ENCODE data around the gene CHST7.

CHST7 gene

GRCh38 chrX:46610070-46610658 is 36.6 kb downstream of the CHST7 start:
- no peak for DNase-seq

- DNase-seq, result no peak
Observed at GRCh38 chrX:46611658-46612362, 38.2 kb downstream of the CHST7 start.

DNA sequence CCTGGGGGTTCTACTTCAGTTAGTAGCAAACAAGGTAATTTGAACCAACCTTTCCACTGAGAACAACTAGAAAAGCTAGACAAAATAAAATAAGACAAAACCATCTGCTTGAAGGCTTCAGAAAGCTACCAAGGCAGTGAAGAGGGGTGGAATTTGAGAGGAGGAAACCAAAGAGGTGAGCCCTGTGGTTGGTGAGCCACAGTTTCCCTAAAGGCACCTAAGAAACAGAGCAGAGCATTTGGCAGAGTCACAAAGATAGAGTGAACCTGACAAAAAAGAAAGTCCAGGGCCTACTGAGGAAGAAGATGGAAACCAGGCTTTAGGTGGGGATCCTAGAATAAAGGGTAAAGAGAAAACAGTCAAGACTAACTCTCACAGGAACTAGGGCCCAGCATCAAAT is 44.3 kb downstream of the CHST7 start:
- DNase-seq, result no peak

- no peak for DNase-seq
Observed at GRCh38 chrX:46618947-46619346, 45.4 kb downstream of the CHST7 start.

DNA sequence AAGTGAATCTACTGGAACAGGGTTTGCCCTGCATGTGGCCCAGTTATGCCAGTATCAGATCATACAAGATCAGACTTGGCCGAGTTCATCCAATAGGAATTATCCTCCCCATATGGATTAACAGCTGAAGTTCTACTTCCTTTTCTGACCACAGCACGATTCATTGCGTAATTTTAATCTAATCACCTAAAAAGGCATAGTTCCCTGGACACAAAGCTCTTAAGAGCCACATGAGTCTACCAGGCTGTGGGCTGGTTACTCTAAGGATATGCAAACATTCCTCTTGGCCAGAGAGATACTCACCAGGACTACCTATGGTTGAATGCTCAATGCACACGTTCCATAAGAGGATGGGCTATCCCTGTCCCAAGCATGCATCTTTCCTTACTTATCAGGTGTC is 46.9 kb downstream of the CHST7 start:
- no peak for DNase-seq

GRCh38 chrX:46621572-46621971 is 48.0 kb downstream of the CHST7 start:
- no peak for DNase-seq

- DNase-seq, result no peak
Observed at GRCh38 chrX:46624090-46624786, 50.7 kb downstream of the CHST7 start.

DNA sequence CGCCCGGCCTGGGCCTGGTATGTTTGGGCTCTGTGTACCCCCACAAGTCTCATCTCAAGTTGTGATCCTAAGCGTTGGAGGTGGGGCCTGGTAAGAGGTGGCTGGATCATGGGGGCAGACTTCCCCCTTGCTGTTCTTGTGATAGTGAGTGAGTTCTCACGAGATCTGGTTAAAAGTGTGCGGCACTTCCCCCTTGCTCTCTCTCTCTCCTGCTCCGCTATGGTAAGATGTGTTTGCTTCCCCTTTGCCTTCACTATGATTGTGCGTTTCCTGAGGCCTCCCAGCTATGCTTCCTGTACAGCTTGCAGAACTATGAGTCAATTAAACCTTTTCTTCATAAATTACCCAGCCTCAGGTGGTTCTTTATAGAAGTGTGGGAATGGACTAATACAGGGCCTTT is 53.0 kb downstream of the CHST7 start:
- DNase-seq, result peak; percentile 76

GRCh38 chrX:46627062-46627461 is 53.5 kb downstream of the CHST7 start:
- peak; percentile 39 for DNase-seq

GRCh38 chrX:46627711-46628419 is 54.3 kb downstream of the CHST7 start:
- peak; percentile 55 for DNase-seq

DNA sequence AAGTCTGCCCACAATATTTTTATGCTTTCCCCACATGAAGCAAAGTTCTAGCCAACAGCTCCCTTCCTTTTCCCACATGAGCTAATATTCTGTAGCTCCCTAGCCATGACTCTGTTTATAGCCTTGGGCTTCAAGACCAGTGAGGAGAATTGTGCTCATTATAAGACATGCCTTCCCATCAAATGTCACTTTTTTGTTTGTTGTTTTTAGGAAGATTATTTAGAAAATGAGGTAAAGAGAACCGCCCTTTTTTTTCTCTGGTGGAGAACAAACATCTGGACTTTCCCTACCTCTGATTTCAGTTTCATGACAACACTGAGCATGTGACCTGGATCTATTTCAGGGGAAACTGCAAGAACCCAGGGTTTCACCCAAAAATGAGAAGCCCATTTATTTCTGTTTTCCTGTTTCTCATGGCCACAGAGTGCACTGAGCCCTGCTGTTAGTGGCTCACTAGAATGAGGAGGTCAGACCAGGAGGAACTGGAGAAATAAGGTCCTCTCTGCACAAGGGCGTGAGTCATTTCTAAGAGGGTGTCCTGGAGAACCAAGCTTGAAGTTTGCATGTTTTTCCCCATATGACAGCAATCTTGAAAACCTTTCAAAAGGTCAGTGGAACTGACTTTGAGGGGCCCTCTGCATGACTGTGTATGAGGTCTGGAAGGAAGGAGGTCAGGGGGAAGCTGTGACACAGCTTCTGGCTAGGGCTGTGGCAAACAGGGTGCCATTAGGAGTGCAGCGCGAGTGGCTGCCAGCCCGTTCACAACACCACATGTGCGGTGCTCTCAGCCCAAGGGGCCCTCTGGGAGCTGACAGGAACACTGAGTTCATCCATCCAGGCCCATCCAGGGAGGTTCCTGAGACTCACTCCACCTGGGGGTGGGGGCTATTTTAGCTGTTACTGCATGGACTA is 55.2 kb downstream of the CHST7 start:
- peak; percentile 91 for DNase-seq

- no peak for DNase-seq
Observed at GRCh38 chrX:46630141-46630540, 56.6 kb downstream of the CHST7 start.

- no peak for DNase-seq
Observed at GRCh38 chrX:46634577-46634976, 61.0 kb downstream of the CHST7 start.

DNA sequence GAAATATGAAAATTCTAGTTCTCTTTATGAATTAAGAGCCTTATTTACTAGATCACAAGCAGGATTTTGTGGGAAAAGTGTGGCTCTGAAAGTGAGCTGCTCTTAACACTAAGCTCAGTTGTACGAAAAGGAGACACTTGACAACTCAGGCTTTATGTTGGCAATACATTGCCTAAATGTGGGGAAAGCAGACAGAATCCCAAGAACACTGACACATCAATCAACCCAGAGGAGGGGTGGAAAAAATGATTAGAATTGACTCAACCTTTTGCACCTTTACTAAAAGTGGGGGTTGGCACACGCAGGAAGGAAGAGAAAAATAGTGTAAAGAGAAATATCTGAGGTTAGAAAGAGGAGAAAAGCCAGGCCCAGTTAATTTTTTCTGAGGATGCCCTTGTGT is 61.6 kb downstream of the CHST7 start:
- no peak for DNase-seq

- no peak for DNase-seq
Observed at GRCh38 chrX:46636223-46636622, 62.7 kb downstream of the CHST7 start.

DNA sequence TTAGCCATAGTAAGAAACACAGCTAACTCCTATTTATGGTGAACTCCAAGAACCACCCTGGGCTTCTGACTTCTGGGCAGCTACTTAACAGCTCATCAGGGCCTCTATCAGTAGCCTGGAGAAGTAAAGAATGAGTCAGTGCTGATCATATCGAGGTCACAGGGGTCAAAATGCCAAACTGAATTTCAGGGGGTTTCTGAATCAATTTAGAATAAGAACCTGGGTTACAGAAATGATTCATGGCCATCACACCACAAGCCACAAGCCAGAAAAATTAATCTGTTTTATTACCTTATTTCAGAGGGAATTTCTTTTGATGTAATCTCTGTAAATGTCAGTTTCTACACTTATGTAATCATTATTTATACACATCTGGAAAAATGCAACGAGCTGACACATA is 64.4 kb downstream of the CHST7 start:
- DNase-seq, result peak; percentile 77

DNA sequence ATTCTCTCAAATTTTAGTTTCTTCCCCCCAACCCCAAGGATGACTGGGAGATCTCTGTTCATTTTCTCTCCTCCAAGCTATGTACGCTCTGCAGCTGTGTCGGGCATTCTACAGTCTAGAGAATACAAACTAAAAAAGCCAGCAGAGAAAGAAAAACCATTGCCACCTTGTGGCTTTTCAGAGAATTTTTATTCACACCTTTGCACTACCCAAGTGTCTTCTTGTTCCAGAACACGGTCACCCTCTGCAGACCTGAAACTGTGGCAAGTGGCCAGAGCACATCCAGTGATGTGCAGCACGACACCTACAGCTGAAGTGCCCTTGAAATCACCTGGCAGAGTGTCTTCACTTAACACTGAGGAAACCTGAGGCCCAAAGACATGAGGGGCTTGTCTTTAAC is 68.6 kb downstream of the CHST7 start:
- no peak for DNase-seq

DNA sequence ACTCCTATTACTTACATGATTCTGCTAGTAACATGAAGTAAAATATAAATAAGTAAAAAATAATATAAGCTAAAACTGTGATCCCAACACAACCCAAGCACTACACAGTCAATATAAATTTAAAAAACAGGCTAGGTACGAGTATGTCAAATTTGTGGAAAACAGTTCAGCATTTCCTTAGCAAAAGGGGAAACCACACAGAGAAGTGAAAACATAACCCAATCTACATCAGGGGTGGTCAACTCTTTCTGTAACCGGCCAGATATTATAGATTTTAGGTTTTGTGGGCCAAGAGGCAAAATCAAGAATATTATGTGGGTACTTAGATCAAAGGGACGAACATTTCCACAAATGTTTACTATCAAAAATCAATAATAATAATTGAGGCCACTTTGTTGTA is 70.1 kb downstream of the CHST7 start:
- no peak for DNase-seq

DNA sequence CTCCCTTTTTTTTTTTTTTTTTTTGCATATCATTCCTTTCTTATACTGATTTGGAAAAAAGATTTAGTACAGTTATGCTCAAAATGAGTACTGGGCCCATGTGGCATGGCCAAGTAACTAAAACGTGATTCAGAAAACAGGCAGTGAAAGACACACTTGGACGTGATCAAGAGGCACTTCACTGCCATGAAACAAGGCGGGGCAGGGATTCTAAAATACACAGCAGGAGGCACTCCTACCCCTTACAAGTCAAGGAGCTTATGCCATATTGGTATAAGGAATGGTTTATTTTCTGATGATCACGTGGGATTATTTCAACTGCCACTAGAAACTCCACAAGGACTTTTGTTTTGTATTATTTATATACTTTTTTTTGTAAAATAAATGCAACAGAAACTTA is 72.0 kb downstream of the CHST7 start:
- no peak for DNase-seq

DNA sequence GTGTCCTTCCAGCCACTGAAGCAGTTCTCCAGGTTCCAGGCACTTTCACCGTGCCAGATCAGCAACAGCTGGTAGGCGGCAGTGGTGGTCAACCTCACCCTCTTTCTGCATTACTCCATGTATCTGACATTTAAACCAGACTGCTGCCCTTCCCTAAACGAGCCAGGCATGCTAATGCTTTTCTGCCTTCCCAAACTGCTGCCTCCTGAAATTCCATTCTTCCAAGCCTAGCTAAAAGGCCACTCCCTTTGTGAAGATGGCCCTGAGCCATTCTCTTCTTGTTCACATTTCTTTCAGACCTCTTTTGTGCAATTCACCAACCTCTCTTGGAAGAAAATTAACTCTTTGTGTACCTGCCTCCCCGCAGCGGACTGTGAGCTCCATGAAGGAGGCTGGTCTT is 73.7 kb downstream of the CHST7 start:
- DNase-seq, result no peak

Data from suppressor macrophage treated with lipopolysaccharide for 4 hours (primary cell).